GM18951 (cell line): ENCODE results near the gene OOSP3.

Experiments used
- POLR2A ChIP-seq: IDR thresholded peaks from 4 replicates; pipeline ENCODE4 v1.6.1; 2011; ENCODE audit warnings: mild to moderate bottlenecking; ENCODE audit not compliant: insufficient read length, insufficient read depth; ENCODE audit errors: extremely low read depth
- in situ Hi-C: fragments of 300-500 bp; cut with MboI; formaldehyde crosslinking; loops from one replicate; pipeline ENCODE4 v1.12.0; 2022; ENCODE audit warnings: low sequenced_read_pairs, mixed read lengths, inconsistent platforms; ENCODE audit not compliant: unreplicated experiment

The OOSP3 gene

GRCh38 chr11:59939482-59939881 lies 60.9 kb downstream of the OOSP3 start:
- no peak for TF ChIP-seq POLR2A
- in situ Hi-C loops, result no loop called here

GRCh38 chr11:59941091-59941490 lies 62.5 kb downstream of the OOSP3 start:
- in situ Hi-C loops, result no loop called here

GRCh38 chr11:59943997-59944714 lies 65.6 kb downstream of the OOSP3 start:
- no peak for TF ChIP-seq POLR2A
- in situ Hi-C loops, result no loop called here

More at GRCh38 chr11:59941091-59941490, 62.5 kb downstream of the OOSP3 start:
- no peak for TF ChIP-seq POLR2A

- no peak for TF ChIP-seq POLR2A
- in situ Hi-C loops, result no loop called here
Observed at GRCh38 chr11:59944720-59945119, 66.1 kb downstream of the OOSP3 start.
